GM21576 (cell line): Measurements from ENCODE around the gene ZMIZ1.

Experiments used
- ATAC-seq: cut with Tn5 transposase; IDR thresholded peaks from one replicate; pipeline ENCODE4 v1.9.1; 2021; ENCODE audit warnings: mild to moderate bottlenecking, moderate library complexity; ENCODE audit not compliant: unreplicated experiment

The ZMIZ1 gene

GRCh38 chr10:79148452-79149344, 79.9 kb downstream of the ZMIZ1 start:
- ATAC-seq: no peak

DNA sequence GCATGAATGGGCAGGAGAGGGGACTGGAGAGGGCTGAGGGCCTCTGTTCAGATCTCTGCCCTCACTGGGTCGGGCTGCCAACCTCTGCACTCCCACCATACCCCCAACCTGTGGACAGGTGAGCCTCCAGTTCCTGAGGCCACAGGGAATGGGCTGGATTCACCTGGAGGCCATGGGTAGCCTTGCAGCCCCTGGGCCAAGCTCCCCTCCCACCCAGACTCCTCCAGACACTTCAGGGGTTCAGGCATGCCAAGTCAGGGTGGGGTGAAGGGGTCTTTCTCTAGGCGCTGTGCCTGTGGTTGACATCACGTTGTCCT, 80.5 kb downstream of the ZMIZ1 start:
- ATAC-seq: no peak

- ATAC-seq: peak; percentile 77
These were observed 81.1 kb downstream of the ZMIZ1 start for GRCh38 chr10:79149662-79150443.

DNA sequence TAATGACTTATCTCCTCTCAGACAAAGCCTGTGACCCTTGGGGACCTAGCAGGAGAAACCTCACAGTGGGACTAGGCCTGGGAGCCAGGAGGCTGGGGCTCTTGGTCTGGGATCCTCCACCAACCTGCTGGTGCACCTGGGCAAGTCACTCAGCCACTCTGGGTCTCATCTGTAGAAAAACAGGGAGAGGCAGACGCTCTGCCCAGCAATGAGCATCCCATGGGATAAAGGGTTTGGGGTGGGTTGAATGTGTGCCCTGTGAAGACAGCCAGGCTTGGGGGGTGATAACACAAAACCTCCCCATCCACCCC, 81.6 kb downstream of the ZMIZ1 start:
- no peak for ATAC-seq

- no peak for ATAC-seq
These were observed 83.7 kb downstream of the ZMIZ1 start for GRCh38 chr10:79152423-79152817.

DNA sequence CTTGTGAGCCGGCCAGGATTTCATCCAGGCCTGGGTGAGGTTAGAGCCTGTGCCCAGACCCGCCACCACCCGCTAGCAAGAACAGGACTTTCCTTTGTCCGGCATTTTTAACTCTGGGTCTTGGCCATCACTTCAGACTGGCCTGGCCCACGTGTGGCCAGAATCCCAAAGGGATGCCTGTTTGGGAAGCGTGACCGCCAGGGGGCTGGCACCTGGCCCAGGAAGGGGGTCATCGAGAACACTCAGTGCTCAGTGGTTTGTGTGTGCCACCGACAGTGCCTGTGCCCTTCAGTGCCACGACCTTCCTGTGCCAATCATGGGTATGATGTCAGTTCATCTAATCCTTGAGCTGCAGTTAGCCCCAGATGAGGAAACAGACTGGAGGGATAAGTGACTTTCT, 85.0 kb downstream of the ZMIZ1 start:
- no peak for ATAC-seq

- ATAC-seq: no peak
These were observed 86.7 kb downstream of the ZMIZ1 start for GRCh38 chr10:79155301-79156081.

DNA sequence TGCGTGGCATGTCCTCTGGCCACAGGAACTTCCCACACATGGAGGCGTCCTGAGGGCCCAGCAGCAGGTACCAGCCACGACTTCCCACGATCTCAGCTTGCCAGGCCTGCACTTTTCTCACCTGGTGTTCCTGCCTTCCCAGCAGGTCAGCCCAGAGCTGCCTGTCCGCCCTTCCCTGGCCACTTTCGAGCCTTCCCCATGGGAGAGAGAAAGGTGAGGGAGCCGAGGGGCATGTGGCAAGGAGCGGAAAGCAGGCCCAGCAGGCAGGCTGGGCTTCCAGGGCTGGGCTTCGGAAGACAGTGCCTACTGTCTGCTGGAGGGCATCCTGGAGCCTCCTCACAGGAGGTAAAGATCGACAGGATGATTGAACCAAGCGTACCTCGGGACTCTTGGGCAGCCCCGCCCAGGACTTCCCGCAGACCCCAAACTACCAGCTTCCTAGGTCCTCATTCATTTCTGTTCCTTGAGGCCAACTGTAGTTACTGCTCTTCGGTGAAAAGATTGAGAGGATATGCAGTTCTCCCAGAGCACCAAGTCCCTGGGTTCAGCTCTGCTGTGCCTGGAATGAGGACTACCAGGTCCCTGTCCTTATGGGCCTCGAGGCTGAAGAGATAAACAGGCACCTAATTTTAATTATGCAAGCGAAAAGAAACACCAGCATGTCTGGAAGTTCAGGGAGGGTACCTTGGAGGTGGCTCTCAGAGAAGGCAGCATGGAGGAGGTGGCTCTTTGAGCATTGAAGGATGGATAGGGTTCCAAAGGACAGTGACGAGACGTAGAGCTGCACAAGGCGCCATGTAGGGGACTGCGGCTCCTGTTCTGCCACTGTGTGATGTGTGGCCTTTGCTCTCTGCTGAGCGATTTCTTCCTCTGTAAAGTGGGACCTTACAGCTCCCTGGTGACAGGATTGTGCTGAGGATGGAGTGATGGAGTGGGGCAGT, 87.8 kb downstream of the ZMIZ1 start:
- ATAC-seq: no peak

GRCh38 chr10:79158004-79158340, 89.2 kb downstream of the ZMIZ1 start:
- no peak for ATAC-seq

- no peak for ATAC-seq
These were observed 89.8 kb downstream of the ZMIZ1 start for GRCh38 chr10:79158402-79159097.

DNA sequence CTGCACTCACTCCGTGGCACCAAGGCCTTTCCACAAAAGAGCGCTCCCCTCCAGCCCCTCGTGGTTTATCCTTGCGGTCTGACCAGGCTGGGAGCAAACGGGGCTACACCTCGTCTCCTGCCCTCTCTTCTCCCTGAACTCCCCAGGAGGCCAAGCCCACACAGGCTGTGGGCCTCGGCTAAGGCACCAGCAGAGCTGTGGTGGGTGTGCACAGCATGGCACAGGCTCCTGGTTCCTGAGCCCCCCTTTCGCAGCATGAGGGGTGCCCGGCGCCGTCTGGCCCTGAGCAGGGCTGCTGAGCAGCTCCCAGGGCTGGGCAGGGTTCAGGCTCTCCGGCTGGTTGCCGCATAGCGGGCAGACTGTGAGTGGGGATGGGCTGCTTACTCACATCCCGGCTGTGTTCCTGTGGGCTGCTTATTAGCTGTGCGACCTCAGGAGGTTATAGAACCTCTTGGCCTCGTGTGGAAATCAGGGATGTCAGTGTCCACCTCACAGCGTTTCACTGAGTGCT, 90.4 kb downstream of the ZMIZ1 start:
- ATAC-seq: no peak

- ATAC-seq: no peak
These were observed 91.0 kb downstream of the ZMIZ1 start for GRCh38 chr10:79159785-79160184.

DNA sequence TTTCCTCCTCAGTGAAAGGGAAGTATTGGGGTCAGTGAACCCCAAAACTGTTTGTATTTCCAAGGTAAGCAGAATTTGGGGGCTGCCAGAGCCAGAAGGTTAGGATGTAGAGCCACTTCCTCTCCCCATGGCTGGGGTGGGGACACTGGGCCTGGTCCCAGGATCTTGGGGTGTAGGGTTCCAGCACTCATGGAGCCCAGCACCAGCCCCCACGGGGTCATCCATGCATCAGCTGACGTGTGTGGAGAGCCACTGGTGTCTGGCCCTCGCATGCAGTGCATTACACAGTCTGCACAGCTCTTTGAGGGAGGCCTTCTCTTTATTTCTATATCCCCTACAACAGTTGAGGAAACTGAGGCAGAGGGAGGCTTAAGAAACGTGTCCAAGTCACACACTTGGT, 91.4 kb downstream of the ZMIZ1 start:
- no peak for ATAC-seq

- ATAC-seq: no peak
These were observed 92.8 kb downstream of the ZMIZ1 start for GRCh38 chr10:79161557-79161956.

DNA sequence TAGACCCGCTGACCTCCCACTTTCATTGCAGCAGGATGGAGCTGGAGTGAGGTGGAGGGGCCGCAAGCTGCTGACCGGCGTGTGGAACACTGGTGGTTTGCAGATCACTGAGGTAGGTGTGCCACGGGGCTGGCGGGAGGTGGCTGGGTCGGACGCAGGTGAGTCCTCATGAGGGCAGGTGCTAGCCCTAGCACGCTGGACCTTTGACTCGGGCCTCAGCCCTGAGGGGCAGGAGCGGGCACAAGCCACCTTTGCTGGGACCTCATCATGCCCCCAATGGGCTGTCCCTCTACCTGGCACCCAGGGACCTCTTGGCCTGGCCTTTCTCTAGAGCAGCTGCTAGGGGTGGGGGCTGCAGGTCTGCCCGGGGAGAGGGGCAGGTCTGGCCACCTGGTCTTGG, 93.3 kb downstream of the ZMIZ1 start:
- ATAC-seq: no peak

- no peak for ATAC-seq
These were observed 94.3 kb downstream of the ZMIZ1 start for GRCh38 chr10:79162861-79163665.

DNA sequence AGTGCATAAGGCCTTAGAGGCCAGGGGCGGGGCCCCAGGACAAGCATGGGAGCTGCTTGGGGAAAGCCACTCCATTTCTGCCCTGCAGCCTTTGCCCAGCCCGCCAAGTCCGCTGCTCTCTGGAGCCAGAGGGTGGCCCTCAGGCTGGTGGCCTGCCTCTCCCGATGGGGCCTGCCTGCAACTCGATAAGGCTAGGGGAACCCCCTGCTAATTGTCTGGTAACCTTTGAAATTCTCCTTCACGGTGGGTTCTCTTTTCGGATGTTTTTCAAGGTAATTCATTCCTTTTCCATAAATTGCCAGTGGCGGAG, 94.9 kb downstream of the ZMIZ1 start:
- ATAC-seq: no peak

DNA sequence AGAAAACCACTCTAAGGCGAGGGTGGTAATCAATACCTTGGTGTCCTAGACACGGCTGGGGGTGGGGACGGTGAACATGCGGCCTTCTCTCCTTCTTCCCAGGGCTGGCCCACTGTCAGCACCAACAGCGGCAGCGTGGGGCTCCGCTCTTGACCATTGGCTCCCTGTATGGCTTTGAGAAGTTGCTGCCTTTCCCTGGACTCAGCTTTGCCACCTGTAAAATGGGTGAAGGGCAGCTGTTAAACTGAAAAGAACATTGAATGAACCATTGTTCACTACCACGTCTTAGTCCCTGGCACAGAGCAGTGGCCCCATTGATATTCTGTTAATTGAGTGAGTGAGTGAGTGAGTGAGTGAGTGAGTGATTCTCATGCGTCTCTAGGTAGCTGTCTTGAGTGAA, 95.3 kb downstream of the ZMIZ1 start:
- ATAC-seq: no peak

- ATAC-seq: no peak
These were observed 96.5 kb downstream of the ZMIZ1 start for GRCh38 chr10:79165070-79165778.
